Measurements from ENCODE around the gene PCYT1B.
A peak's percentile ranks its signal among the peaks of the same experiment; 100 is the strongest.
"Not testable (repeated sequence)": the region's sequence is repeated elsewhere in the genome, so short reads cannot be mapped to it uniquely, and the experiment has no call there.

The PCYT1B gene

GRCh38 chrX:24647257-24648058, at the start of gene PCYT1B:
Gene PCYT1B (minus strand): TSS chrX:24647347. CDS start chrX:24647105, 242 bp downstream.
- peak; percentile 7 to 21 for DNase-seq (ENCODE audit: low read depth in 2 of 2)

- DNase-seq (ENCODE audit: low read depth in 2 of 2) = no peak
Measured at GRCh38 chrX:24696294-24696693, 49.1 kb upstream of the PCYT1B start.

- no peak for DNase-seq (ENCODE audit: low read depth in 2 of 2)
Measured at GRCh38 chrX:24694825-24695224, 47.7 kb upstream of the PCYT1B start.

- peak; percentile 16 to 34 for DNase-seq (ENCODE audit: low read depth in 2 of 2)
Measured at GRCh38 chrX:24693453-24694202, 46.5 kb upstream of the PCYT1B start, which contains the start of gene POLA1. Gene POLA1 (plus strand): TSS chrX:24693918. CDS start chrX:24693962, 44 bp downstream.

GRCh38 chrX:24692305-24692704, 45.2 kb upstream of the PCYT1B start:
- DNase-seq (ENCODE audit: low read depth in 2 of 2) = no peak

- DNase-seq (ENCODE audit: low read depth in 2 of 2) = no peak
Measured at GRCh38 chrX:24684048-24684447, 36.9 kb upstream of the PCYT1B start.

- DNase-seq (ENCODE audit: low read depth in 2 of 2) = no peak
Measured at GRCh38 chrX:24682739-24683432, 35.7 kb upstream of the PCYT1B start.

GRCh38 chrX:24676403-24677024, 29.4 kb upstream of the PCYT1B start:
- DNase-seq (ENCODE audit: low read depth in 2 of 2) = no peak

GRCh38 chrX:24673424-24673823, 26.3 kb upstream of the PCYT1B start:
- no peak for DNase-seq (ENCODE audit: low read depth in 2 of 2)

GRCh38 chrX:24672701-24673190, 25.6 kb upstream of the PCYT1B start:
- no peak for DNase-seq (ENCODE audit: low read depth in 2 of 2)

- DNase-seq (ENCODE audit: low read depth in 2 of 2) = no peak
Measured at GRCh38 chrX:24668111-24668510, 21.0 kb upstream of the PCYT1B start.

- no peak for DNase-seq (ENCODE audit: low read depth in 2 of 2)
Measured at GRCh38 chrX:24662352-24662751, 15.2 kb upstream of the PCYT1B start.

GRCh38 chrX:24661292-24661691, 14.1 kb upstream of the PCYT1B start:
- DNase-seq (ENCODE audit: low read depth in 2 of 2) = no peak

GRCh38 chrX:24659646-24660045, 12.5 kb upstream of the PCYT1B start:
- no peak for DNase-seq (ENCODE audit: low read depth in 2 of 2)

GRCh38 chrX:24659106-24659505, 12.0 kb upstream of the PCYT1B start:
- no peak for DNase-seq (ENCODE audit: low read depth in 2 of 2)

GRCh38 chrX:24658421-24658820, 11.3 kb upstream of the PCYT1B start:
- DNase-seq (ENCODE audit: low read depth in 2 of 2) = no peak

GRCh38 chrX:24657671-24658386, 10.7 kb upstream of the PCYT1B start:
- DNase-seq (ENCODE audit: low read depth in 2 of 2) = no peak

- DNase-seq (ENCODE audit: low read depth in 2 of 2) = not testable (repeated sequence)
Measured at GRCh38 chrX:24655679-24656078, 8.5 kb upstream of the PCYT1B start.

- no peak for DNase-seq (ENCODE audit: low read depth in 2 of 2)
Measured at GRCh38 chrX:24651783-24652182, 4.6 kb upstream of the PCYT1B start.

GRCh38 chrX:24648495-24648894, 1.3 kb upstream of the PCYT1B start:
- no peak for DNase-seq (ENCODE audit: low read depth in 2 of 2)

GRCh38 chrX:24646745-24647182, 383 bp downstream of the PCYT1B start:
- no peak for DNase-seq (ENCODE audit: low read depth in 2 of 2)

Data from stimulated activated CD8-positive, alpha-beta memory T cell treated with anti-CD3 and anti-CD28 coated beads, Interleukin-2, amount 100 ng/mL, for 1 hour (primary cell).